Thoracic aorta (tissue), 2 donors: Measurements from ENCODE around the gene DGKG. TPM values are rescaled to one million over a fixed set of nuclear protein-coding genes. Genes with fewer than 3 reads are reported as not detected.

Experiments
- ATAC-seq: fragments of 150-250 bp; one replicate; pipeline ENCODE4 v1.8.0; 2017; ENCODE audit warnings: low read depth; ENCODE audit not compliant: insufficient number of reproducible peaks, low FRiP score
- DNase-seq: peaks from one replicate; pipeline ENCODE4 v3.0.0-alpha.2; 2020; ENCODE audit warnings: low spot score
- H3K27ac ChIP-seq, 2 donors: fragments of 200-600 bp; sonication (generic); 1 replicate in 1 of 2; 2 replicates in 1 of 2; pipeline ENCODE4 v1.5.1; 2016; ENCODE audit warnings: mild to moderate bottlenecking in 2 of 2, moderate library complexity in 2 of 2
- H3K27me3 ChIP-seq: fragments of 200-600 bp; sonication (generic); replicated peaks from 2 replicates; pipeline ENCODE4 v1.6.0; 2016; ENCODE audit warnings: mild to moderate bottlenecking; ENCODE audit not compliant: insufficient read depth
- H3K36me3 ChIP-seq: fragments of 200-600 bp; sonication (generic); one replicate; pipeline ENCODE4 v1.5.1; 2016
- H3K4me1 ChIP-seq, 2 donors: fragments of 200-600 bp; sonication (generic); 1 replicate in 1 of 2; 2 replicates in 1 of 2; pipeline versions ENCODE4 v1.5.1 to v1.6.0; 2016; ENCODE audit warnings: low read depth in 2 of 2, mild to moderate bottlenecking in 1 of 2; ENCODE audit not compliant: control insufficient read depth in 1 of 2
- H3K4me3 ChIP-seq: fragments of 200-600 bp; sonication (generic); 2 replicates; pipeline ENCODE4 v1.5.1; 2016; ENCODE audit warnings: mild to moderate bottlenecking
- H3K9me3 ChIP-seq: fragments of 200-600 bp; sonication (generic); 2 replicates; pipeline ENCODE4 v1.5.1; 2016
- total RNA-seq, 2 donors: library from RNA; depleted of rRNA; stranded (reverse); fragments of >200 nt; gene quantifications; one replicate each; pipeline versions ENCODE4 v1.1.0 to v1.2.3, GENCODE V29; 2016
- TF ChIP-seq, protein P1 (sequence below): fragments of 200-600 bp; sonication (generic); IDR thresholded peaks from one replicate; pipeline ENCODE4 v1.5.1; 2019; ENCODE audit warnings: antibody characterized with exemption

The DGKG gene
- total RNA-seq, 2 donors from 2014 or later, result 12.5 to 16.7 TPM

DNA sequence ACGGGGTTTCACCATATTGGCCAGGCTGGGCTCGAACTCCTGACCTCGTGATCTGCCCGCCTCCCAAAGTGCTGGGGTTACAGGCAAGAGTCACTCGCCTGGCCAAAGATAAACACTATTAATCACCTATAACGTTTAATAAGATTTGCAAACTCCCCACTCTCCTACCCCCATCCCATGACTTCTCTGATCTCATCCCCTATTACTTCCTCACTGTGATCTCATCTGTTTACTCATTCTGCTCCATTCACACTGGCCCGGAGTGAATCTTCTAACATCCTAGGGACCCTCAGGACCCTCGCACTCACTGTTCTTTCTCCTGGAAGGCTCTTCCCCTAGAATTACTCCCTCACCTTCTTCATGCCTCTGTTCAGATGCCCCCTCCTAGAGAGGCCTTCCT lies 78.9 kb downstream of the DGKG start:
- H3K9me3 ChIP-seq, result no peaks in the 10 kb centered on the region
- ATAC-seq (no peak), DNase-seq (no peak)
- no peaks in the 10 kb centered on the region for H3K27me3 ChIP-seq
- H3K27ac ChIP-seq, result no peak overlapping the region
- TF ChIP-seq, protein P1, sequence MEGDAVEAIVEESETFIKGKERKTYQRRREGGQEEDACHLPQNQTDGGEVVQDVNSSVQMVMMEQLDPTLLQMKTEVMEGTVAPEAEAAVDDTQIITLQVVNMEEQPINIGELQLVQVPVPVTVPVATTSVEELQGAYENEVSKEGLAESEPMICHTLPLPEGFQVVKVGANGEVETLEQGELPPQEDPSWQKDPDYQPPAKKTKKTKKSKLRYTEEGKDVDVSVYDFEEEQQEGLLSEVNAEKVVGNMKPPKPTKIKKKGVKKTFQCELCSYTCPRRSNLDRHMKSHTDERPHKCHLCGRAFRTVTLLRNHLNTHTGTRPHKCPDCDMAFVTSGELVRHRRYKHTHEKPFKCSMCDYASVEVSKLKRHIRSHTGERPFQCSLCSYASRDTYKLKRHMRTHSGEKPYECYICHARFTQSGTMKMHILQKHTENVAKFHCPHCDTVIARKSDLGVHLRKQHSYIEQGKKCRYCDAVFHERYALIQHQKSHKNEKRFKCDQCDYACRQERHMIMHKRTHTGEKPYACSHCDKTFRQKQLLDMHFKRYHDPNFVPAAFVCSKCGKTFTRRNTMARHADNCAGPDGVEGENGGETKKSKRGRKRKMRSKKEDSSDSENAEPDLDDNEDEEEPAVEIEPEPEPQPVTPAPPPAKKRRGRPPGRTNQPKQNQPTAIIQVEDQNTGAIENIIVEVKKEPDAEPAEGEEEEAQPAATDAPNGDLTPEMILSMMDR, result no peak
- peaks cover 8 to 28% of the 10 kb centered on the region in 2 donors for H3K4me1 ChIP-seq
- H3K4me3 ChIP-seq, result no peak overlapping the region
- peaks cover 6% of the 10 kb centered on the region for H3K36me3 ChIP-seq

DNA sequence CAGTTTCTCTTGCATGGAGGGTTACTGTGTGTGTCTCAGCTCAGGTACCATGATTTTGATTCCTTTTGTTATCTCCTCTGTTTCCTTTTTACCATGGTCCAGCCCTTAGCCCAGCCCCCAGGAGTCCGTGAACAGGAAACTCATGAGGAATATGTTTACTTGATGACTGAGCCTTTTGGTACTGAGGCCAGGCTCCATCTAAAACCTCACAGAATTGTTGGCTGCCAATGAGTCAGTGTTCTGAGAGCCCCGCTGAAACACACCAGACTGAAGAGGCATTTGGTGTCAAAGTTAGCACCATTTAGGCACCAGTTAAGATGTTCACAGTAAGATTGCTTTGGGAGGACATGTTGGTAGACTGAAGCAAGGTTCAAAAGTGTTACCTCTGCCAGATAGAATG lies 80.9 kb downstream of the DGKG start:
- Histone ChIP-seq H3K4me3 (peak overlapping the region; percentile 10), H3K9me3 (no peaks in the 10 kb centered on the region), H3K27ac (peak overlapping the region; percentile 39 to 64), H3K27me3 (no peaks in the 10 kb centered on the region), H3K4me1 (peaks cover 6 to 23% of the 10 kb centered on the region in 2 donors), H3K36me3 (peaks cover 6% of the 10 kb centered on the region)
- peak; percentile 91 for ATAC-seq
- TF ChIP-seq, protein P1, result no peak
- DNase-seq, result peak; percentile 19

DNA sequence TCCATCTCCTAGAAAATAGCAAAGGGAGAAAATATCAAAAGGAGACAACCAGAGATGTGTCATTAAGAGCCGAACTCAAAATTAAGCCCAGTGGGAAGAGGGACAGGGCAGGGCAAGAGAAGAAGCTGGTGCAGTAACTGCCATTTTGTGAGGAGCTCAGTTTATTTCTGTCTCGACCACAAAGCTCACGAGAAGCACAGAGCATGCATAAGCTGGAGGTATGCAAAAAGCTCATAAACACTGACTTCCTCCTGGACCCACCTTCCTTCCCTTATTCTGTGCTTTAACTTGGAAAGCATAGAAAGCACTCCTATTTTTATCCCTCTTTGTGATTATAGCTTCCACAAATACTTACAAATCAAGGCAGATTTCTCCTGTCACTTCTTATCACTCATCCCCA lies 81.3 kb downstream of the DGKG start:
- peaks cover 6% of the 10 kb centered on the region for H3K36me3 ChIP-seq

DNA sequence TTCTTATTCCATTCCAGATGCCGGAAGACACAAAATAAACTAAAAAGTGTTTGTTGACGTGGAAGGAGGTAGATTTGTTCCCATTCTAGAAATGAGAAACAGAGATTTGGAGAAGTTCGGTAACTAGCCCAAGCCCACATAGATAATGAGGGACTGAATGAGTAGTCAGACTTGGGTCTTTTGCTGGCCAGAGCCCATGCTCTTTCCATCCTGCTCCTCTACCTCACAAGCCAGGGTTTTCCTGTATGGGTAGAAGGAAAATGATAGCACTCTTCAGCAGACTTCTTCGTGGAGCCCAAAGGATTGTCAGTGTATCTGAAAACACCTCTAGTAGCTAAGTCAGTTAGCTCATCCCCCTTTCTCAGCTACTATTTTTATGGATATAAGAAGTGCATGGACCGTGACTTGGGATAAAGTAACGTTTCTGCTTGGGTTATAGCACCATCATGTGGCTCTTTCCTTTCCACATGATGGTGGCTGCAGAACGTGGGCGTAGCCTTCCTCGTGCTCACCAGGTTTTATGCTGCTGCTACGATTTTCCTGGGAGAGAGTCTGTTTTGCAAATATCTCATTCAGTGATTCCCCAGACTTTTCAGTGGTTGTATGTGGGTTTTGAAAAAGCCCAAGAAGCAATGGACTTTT lies 84.6 kb downstream of the DGKG start:
- Histone ChIP-seq H3K9me3 (no peaks in the 10 kb centered on the region), H3K36me3 (peaks cover 6% of the 10 kb centered on the region)
- no peak for DNase-seq

More for the DNA sequence above, 81.3 kb downstream of the DGKG start:
- no peak for DNase-seq
- Histone ChIP-seq H3K4me3 (no peak overlapping the region), H3K9me3 (no peaks in the 10 kb centered on the region), H3K4me1 (peaks cover 6 to 23% of the 10 kb centered on the region in 2 donors), H3K27ac (peak overlapping the region; percentile 39 to 64), H3K27me3 (no peaks in the 10 kb centered on the region)
- ATAC-seq, result no peak
- TF ChIP-seq, protein P1, result no peak

DNA sequence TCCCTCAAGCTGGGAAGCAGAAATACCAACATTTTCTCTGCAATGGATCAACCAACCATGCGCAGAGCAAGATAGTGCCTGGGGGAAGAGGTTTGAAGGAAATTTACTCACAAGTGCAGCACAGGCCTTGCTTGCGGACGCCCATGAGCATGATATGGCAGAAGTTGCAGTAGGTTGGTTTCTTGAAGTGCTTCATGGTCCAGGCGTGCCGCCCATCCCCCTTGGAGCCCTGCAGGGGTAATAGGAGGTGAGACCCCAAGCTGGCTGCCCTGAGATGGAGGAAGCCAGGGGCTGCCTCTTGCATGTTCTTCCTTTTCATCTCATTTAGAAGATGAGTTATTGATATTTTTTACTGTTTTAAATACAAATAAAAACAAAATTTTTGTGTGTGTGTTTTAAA lies 86.6 kb downstream of the DGKG start:
- Histone ChIP-seq H3K27me3 (no peaks in the 10 kb centered on the region), H3K4me3 (no peak overlapping the region), H3K36me3 (peaks cover 6% of the 10 kb centered on the region), H3K4me1 (peaks cover 0 to under 1% of the 10 kb centered on the region in 2 donors), H3K9me3 (no peaks in the 10 kb centered on the region), H3K27ac (no peak overlapping the region)
- no peak for ATAC-seq
- TF ChIP-seq, protein P1, result no peak
- no peak for DNase-seq

More for the DNA sequence above, 84.6 kb downstream of the DGKG start:
- H3K4me1 ChIP-seq, result peaks cover 6 to 20% of the 10 kb centered on the region in 2 donors
- TF ChIP-seq, protein P1, result no peak
- H3K27ac ChIP-seq, result no peak overlapping the region
- H3K27me3 ChIP-seq, result no peaks in the 10 kb centered on the region
- no peak overlapping the region for H3K4me3 ChIP-seq
- no peak for ATAC-seq
